PC-3 (cell line): Measurements from ENCODE around the gene MSL3B.

Experiments
- CTCF ChIP-seq: fragments of 300-600 bp; sonication (generic); conservative IDR thresholded peaks from 2 replicates; pipeline ENCODE4 v1.5.1; 2017; ENCODE audit warnings: antibody characterized with exemption, low read depth, mild to moderate bottlenecking, low read length
- EZH2phosphoT487 ChIP-seq: fragments of 300-600 bp; sonication (generic); IDR thresholded peaks from 2 replicates; pipeline ENCODE4 v1.6.1; 2018; ENCODE audit warnings: mild to moderate bottlenecking, antibody characterized with exemption, low read length, borderline replicate concordance

GRCh38 chr2:233832414-233832813, 35.8 kb downstream of the MSL3B start:
- TF ChIP-seq CTCF (no peak), EZH2phosphoT487 (no peak)
